GM20000 (cell line): ENCODE data around the gene TMEM179B.
A peak's percentile ranks its signal among the peaks of the same experiment; 100 is the strongest.

Experiments
- DNase-seq: peaks from one replicate; pipeline ENCODE4 v3.0.0; 2012; ENCODE audit warnings: low spot score
- TF ChIP-seq, protein P1 (sequence below): IDR thresholded peaks from 2 replicates; pipeline ENCODE4 v1.5.1; 2012; ENCODE audit warnings: mild to moderate bottlenecking, control low read depth; ENCODE audit errors: extremely low read depth, missing control alignments

TMEM179B gene

GRCh38 chr11:62777389-62777788 is 9.8 kb upstream of the TMEM179B start:
- DNase-seq = no peak
- TF ChIP-seq, protein P1, sequence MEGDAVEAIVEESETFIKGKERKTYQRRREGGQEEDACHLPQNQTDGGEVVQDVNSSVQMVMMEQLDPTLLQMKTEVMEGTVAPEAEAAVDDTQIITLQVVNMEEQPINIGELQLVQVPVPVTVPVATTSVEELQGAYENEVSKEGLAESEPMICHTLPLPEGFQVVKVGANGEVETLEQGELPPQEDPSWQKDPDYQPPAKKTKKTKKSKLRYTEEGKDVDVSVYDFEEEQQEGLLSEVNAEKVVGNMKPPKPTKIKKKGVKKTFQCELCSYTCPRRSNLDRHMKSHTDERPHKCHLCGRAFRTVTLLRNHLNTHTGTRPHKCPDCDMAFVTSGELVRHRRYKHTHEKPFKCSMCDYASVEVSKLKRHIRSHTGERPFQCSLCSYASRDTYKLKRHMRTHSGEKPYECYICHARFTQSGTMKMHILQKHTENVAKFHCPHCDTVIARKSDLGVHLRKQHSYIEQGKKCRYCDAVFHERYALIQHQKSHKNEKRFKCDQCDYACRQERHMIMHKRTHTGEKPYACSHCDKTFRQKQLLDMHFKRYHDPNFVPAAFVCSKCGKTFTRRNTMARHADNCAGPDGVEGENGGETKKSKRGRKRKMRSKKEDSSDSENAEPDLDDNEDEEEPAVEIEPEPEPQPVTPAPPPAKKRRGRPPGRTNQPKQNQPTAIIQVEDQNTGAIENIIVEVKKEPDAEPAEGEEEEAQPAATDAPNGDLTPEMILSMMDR = no peak

GRCh38 chr11:62778441-62778840 is 8.8 kb upstream of the TMEM179B start:
- no peak for DNase-seq
- TF ChIP-seq, protein P1 = no peak

DNA sequence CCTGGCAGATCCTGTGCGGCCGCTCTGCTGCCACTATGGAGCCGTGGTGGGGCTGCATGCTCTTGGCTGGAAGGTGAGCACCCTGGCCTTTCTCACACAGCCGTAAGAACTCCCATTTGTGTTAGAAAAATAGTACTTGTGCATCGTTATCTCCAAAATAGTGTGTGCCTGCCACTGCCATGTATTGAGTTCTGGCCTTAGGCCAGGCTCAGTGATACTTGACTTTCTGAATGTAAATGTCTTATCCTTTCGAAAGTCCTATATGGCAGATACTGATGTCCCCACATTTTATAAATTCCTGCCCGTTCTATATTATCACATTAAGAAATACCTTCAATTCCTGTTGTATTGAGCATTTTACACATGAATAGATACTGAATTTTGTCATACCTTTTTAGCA is 4.4 kb upstream of the TMEM179B start:
- no peak for DNase-seq
- TF ChIP-seq, protein P1 = no peak

GRCh38 chr11:62786318-62787004 is 741 bp upstream of the TMEM179B start:
- TF ChIP-seq, protein P1 = peak; percentile 99
- DNase-seq = peak; percentile 93

DNA sequence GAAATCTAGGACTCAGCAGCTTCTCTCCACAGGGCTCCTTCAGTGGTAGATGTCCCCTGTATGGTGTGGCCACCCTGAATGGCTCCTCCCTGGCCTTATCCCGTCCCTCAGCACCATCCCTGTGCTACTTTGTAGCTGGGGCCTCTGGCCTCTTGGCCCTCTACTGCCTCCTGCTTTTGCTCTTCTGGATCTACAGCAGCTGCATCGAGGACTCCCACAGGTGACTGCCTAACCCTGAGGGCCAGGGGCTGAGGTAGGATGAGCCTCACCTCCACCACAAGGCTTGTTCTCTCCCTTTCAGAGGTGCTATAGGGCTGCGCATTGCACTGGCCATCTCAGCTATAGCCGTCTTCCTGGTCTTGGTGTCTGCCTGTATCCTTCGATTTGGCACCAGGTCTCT is 1.8 kb downstream of the TMEM179B start:
- TF ChIP-seq, protein P1 = no peak
- no peak for DNase-seq

DNA sequence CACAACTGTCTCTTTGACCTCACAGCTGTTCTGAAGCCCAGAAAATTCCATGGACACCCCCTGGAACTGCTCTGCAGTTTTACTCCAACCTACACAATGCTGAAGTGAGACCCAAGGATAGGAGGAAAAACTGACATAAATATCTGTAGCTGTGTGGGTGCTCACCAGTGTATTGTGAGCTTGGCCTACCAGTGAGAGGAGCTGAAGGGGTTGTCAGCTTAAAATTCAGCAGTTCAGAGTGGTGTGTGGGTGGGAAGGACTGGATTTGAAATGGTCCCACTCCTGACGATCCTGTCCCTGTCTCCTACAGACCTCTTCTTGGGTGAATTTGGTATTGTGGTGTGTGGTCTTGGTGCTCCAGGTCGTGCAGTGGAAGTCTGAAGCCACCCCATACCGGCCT is 2.4 kb downstream of the TMEM179B start:
- TF ChIP-seq, protein P1 = no peak
- no peak for DNase-seq

DNA sequence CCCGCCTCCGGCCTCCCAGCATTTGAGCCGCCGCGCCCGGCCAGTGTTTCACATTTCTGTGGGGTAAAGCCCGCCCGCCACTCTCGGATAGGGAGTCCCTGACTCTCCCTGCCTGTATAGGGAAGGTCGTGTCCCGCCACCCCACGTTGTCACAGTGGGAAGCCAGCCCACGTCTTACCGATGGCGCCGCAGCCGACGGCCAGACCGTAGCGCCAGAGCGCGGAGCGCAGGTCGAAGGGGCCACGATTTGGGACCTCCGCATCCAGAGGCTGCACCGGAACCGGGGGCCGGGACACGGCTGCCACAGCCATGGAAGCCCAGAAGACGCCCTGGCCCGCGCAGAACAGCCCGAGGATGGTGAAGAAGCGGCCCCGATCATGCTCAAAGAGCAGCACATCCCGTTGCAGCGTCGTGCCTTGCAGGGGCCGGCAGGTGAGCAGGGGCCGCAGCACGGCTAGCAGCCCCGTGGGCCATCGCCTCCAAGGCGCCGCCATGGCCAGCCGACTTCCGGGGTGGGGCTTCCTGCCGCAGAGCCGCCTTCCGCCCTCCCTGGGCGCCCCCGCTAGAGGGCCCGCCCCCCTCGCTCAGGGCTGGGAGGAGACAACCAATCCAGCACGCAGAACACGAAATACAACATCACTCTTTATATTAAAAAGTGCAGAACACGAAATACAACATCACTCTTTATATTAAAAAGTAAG is 4.4 kb downstream of the TMEM179B start, which contains the start of gene TMEM223:
TMEM223 (minus strand) TSS at position 506 of the 701 bp plus-strand sequence; CDS start at position 494, 12 bp downstream.
- TF ChIP-seq, protein P1 = no peak
- DNase-seq = peak; percentile 92
